GM19238 (cell line): Measurements from ENCODE around the gene KDM2A.

Experiments
- DNase-seq: peaks from one replicate; pipeline ENCODE4 v3.0.0; 2011; ENCODE audit warnings: low spot score; ENCODE audit not compliant: insufficient read length

KDM2A gene

DNA sequence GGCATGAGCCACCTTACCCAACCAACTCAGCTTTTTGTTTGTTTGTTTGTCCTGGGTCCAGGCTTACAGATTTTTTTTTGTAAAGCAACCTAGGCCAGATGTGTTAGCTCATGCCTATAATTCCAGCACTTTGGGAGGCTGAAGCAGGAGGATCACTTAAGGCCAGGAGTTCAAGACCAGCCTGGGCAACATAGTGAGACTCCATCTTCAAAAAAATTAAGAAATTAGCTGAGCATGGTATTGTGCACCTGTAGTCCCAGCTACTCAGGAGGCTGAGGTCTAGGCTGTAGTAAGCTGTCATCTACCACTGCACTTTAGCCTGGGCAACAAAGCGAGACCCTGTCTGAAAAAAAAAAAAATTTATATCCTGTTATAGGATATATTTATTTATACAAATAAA, 118.5 kb downstream of the KDM2A start:
- no peak for DNase-seq

GRCh38 chr11:67238894-67239782, 120.1 kb downstream of the KDM2A start:
- DNase-seq = no peak

DNA sequence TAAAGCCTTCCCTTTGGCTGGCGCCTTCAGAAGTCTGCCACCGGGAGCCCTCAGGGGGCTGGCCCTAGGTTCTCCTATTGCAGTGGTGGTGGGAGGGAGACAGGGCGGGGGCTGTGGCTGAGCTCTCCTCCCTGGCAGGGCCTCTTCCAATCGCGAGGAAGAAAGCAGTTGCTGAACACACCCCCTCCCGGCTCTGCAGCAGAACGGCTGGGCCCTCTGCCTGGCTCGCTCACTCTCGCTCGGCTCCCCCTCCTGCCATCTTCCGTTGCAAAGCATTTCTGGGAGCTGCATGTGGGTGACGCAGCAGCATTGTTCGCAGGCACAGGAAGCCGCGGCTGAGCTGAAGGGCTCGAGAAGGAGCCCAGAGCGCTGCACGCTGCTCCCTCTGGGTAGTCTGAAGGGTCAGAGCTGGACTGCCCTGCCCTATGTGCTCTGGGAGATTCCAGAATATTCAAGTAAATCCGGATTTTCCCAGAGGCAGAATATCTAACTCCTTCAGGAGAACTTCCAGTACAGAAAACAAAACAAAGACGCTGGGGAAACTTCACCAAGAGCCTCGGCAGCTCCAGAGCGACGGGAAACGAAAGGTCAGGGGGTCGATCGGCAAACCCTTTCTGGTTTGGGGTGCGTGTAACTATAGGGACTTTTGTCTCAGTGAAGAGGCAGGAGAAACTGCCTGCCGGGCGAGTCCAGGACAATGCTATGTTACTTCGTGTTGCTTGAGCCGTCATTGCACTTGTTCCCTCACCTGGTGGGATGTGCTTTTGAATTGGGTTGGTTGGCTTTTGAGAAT, 120.9 kb downstream of the KDM2A start:
- peak; percentile 86 for DNase-seq

GRCh38 chr11:67240576-67241389, 121.7 kb downstream of the KDM2A start:
- DNase-seq = peak; percentile 46

DNA sequence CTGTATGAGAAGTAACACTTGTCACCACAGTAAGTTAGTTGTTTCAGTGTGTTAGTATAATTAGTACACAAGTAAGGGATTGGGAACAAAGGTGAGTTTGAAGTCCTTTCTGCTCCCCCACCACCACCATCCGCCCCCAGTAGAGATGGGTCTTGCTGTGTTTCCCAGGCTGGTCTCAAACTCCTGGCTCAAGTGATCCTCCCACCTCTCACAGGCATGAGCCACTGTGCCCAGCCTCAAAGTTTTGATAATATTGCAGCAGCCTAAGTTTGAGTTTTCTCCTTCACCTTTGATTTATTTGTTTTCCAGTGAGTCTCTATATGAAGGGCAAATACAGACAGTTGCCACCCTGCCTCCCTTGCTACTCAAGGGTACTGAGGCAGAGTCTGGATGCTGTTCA, 123.5 kb downstream of the KDM2A start:
- no peak for DNase-seq

GRCh38 chr11:67243051-67243450, 124.0 kb downstream of the KDM2A start:
- DNase-seq = no peak

DNA sequence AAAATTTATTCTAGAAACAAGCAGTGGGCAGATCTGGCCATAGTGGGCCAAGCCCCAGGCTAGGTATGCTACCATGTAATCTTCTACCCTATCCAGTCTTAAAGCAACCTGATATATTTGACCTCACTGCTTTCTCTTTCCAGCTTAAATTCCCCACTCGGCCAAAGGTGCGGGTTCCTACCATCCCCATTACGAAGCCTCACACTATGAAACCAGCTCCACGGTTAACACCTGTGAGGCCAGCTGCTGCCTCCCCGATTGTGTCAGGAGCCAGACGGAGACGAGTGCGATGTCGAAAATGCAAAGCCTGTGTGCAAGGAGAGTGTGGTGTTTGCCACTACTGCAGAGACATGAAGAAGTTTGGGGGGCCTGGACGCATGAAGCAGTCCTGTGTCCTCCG, 126.0 kb downstream of the KDM2A start:
- no peak for DNase-seq

- DNase-seq = no peak
Measured at GRCh38 chr11:67247946-67248550, 129.0 kb downstream of the KDM2A start.

DNA sequence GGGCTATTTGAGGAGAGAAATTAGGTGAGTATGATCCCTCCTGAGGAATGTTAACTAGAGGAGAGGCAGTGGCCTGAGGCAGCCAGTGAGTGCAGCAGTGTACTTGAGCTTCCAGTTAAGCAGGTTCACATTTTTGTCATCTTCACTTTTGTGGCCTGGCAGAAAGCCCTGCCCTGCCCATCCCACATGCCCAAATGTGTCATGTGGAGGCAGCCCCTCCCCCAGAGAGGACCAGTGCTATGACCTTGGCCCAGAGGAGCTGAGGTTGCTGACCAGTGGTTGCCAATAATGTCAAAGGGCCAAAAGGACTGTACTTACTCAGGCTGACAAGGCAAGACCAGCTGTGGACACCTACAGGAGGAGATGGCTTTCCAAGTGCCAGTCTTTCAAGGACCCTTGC, 129.6 kb downstream of the KDM2A start:
- DNase-seq = no peak

- DNase-seq = no peak
Measured at GRCh38 chr11:67250059-67251043, 131.3 kb downstream of the KDM2A start.

- DNase-seq = no peak
Measured at GRCh38 chr11:67251841-67252240, 132.8 kb downstream of the KDM2A start.

GRCh38 chr11:67252831-67253239, 133.8 kb downstream of the KDM2A start:
- no peak for DNase-seq

DNA sequence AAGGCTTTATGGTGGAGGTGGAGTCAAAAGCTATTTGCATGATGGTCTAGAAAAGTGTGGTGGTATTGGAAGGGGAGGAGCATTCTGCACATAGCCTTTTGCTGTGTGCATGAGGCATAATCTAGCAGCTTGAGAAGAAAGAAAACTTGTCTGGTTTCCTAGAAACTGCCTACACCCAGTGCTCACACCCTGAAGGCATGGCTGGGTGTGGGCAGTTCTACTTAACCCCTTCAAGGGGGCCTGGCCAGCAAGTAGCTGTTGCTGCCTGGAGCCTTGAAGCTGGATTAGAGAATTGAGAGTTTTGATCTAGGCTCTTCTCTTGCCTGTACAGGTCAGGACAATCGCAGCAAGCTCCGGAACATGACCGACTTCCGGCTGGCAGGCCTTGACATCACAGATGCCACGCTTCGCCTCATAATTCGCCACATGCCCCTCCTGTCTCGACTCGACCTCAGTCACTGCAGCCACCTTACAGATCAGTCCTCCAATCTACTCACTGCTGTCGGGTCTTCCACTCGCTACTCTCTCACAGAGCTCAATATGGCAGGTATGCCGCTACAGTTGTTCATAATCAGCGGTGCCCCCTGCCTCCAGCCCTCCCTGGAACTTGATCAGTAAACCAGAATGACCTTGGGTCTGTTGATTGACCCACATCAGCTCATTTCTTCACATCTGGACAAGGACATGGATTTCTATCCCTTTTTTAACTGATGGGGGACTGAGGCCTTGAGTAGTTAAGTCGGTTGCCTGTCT, 135.0 kb downstream of the KDM2A start:
- no peak for DNase-seq

- DNase-seq = no peak
Measured at GRCh38 chr11:67254798-67255197, 135.7 kb downstream of the KDM2A start.

- no peak for DNase-seq
Measured at GRCh38 chr11:67255353-67255752, 136.3 kb downstream of the KDM2A start.

GRCh38 chr11:67255864-67256263, 136.8 kb downstream of the KDM2A start:
- no peak for DNase-seq

DNA sequence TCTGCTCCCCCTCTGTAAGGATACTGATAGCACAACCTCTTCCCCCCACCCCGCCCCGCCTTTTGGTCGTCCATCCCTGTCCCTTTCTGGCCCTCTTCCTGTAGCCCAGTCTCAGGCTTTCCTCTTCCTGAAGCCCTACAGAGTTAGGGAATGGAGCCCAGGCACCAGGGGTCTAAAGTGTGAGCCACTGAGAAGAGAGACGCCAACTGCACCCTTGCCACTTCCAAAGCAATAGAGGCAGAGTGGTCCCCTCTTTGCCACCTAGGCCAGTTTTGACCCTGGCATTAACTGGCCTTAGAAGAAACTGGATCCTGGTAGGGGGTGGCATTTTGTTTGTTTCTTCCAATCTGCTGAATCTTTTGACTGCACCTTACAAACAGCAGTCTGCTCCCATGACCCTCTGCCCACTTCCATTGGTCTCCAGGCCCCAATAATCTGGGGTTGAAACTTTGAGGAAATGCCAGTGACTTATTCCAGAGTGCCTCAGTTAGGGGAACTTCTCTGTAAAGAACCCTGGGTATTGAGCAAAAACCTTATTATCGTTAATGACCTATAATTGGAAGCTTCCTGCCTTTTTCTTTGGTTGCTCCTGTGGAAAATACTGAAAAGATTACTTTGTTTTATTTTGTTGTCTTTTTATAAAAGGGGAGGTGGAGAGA, 137.5 kb downstream of the KDM2A start:
- no peak for DNase-seq

GRCh38 chr11:67260406-67260805, 141.3 kb downstream of the KDM2A start:
- DNase-seq = no peak
